OCI-LY3 (cell line): ENCODE measurements around the gene SAPCD1.

Source experiments
- CTCF ChIP-seq: fragments of 200-600, 300-600 bp; sonication (generic); IDR thresholded peaks from 2 replicates; pipeline ENCODE4 v1.5.1; 2014; ENCODE audit warnings: antibody characterized with exemption, low read length, low read depth
- EZH2phosphoT487 ChIP-seq: fragments of 200-600 bp; shearing (Covaris generic); IDR thresholded peaks from 2 replicates; pipeline ENCODE4 v1.6.1; 2018; ENCODE audit warnings: antibody characterized with exemption, mixed run types, low read depth

DNA sequence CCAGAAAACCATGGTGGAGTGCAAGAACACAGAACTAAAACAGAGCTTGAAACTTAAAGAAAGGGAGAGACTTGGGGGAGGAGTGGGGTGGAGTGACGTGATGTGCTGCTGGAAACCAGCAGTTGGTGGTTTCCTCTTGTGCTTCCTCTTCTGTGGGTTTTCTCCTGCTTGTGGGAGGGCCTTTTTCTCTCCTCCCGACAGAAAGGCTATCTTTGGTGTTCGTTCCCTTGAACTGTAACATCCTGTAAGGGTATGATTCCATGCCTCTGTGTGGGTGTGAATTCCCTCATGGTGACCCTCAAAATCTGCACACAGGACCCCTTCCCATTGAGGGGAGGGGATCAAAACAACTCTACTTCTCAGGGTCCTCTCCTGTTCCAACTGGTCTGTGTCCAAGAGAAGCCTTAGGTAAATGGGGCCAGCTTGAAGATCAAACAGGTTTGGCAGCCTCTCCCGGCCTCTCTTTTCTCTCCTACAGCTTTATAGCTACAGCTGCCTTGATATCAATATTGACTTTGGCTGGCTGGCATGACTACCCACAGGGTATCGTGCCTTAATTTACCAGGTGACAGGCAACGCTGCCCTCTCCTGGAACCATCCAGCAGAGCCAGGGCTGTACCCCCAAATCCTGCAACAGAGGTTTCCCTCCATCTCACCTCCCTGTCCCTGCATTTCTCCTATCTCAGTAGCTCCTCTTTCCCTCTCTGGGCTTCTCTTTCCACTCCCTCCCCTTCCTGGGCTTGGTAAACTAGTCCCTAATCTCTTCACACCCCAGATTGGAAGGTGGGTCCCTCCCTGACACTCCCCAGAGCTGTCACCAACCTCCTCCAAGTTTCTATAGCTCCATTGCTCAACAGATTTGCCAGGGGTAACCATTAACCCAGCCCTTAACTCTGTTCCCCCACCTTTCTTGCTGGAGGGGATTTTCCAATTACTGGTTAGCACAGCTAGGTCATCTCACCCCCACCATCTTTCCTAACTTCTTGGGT, 24.2 kb upstream of the SAPCD1 start:
- TF ChIP-seq CTCF (peak; percentile 27), EZH2phosphoT487 (no peak)
